C4-2B (cell line): Measurements from ENCODE around the gene CCDC171.

Experiments used
- H3K27ac ChIP-seq: fragments of 450-650 bp; 2 replicates; pipeline ENCODE4 v1.5.1; 2017
- CTCF ChIP-seq: fragments of 450-650 bp; conservative IDR thresholded peaks from 2 replicates; pipeline ENCODE4 v1.5.1; 2017; ENCODE audit warnings: mild to moderate bottlenecking
- ZFX ChIP-seq: fragments of 450-650 bp; IDR thresholded peaks from 2 replicates; pipeline ENCODE4 v1.6.1; 2017

Gene CCDC171

DNA sequence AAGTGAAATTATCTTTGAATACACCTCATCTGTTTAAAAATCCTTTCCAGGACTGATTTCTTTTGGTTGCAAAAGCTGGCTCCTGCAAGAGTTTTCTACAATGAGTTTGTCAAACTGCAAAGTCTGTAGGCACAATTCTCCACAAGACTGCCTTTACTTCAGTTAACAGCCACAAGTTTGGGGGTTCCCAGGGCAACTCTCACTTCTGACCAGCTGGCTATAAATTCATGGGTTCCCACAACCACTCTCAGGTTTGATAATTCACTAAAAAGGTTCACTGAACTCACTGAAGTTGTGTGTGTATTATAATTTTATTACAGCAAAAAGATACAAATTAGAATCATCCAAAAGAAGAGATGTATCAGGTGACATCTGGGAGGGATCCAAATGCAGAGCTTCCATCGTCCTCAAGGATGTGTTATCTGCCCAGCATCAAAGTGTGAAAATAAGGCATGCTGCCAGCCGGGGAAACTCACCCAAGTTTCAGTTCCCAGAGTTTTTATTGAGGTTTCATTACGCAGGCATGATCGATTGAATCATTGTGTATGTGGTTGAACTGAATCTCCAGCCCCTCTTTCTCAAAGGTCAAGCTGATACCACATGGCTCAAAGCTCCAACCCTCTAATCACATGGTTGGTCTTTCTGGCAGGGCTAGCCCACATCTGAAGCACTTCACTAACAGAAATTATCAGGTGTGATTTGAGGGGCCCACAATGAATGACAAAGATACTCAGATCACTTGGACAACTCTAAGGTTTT, 23.1 kb upstream of the CCDC171 start:
- H3K27ac ChIP-seq: no peak overlapping the region

DNA sequence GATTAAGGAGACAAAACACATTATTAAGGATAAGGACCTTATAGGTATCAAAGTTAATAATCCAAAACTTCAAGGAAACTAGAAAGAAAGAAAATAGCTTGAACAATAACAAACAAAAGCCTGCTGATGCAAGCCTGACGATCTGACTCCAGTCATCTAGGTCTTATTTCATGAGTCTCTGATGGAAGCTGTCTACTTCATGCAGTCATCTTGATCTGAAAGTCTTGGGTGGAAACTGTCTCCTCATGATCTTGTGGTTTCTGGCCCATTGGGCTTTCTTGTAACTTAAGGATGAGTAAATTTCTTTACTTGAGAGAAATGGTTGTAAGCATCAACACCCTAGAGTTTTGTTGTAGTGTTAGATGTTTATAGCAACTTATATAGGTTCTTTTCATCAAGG, 21.5 kb upstream of the CCDC171 start:
- H3K27ac ChIP-seq: no peak overlapping the region
- TF ChIP-seq CTCF (no peak), ZFX (no peak)

More for the DNA sequence above, 23.1 kb upstream of the CCDC171 start:
- TF ChIP-seq CTCF (no peak), ZFX (no peak)

- no peak overlapping the region for H3K27ac ChIP-seq
Measured at GRCh38 chr9:15541872-15542271, 11.0 kb upstream of the CCDC171 start.

DNA sequence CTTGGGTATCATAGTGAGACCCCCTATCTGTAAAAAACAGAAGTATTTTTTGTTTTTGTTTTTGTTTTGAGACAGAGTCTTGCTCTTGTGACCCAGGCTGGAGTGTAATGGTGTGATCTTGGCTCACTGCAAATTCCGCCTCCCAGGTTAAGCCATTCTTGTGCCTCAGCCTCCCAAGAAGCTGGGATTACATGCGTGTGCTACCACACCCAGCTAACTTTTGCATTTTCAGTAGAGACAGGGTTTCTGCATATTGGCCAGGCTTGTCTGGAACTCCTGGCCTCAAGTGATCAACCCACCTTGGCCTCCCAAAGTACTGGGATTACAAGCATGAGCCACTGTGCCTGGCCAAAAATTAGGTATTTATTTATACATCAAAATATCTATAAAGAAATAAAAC, 10.2 kb upstream of the CCDC171 start:
- no peak for TF ChIP-seq ZFX
- TF ChIP-seq CTCF: no peak
- no peak overlapping the region for H3K27ac ChIP-seq

More at GRCh38 chr9:15541872-15542271, 11.0 kb upstream of the CCDC171 start:
- no peak for TF ChIP-seq CTCF
- TF ChIP-seq ZFX: no peak

GRCh38 chr9:15543047-15543813, 9.6 kb upstream of the CCDC171 start:
- no peak overlapping the region for H3K27ac ChIP-seq
- no peak for TF ChIP-seq CTCF
- TF ChIP-seq ZFX: no peak

- no peak for TF ChIP-seq ZFX
- TF ChIP-seq CTCF: no peak
- no peak overlapping the region for H3K27ac ChIP-seq
Measured at GRCh38 chr9:15549611-15550010, 3.2 kb upstream of the CCDC171 start.

DNA sequence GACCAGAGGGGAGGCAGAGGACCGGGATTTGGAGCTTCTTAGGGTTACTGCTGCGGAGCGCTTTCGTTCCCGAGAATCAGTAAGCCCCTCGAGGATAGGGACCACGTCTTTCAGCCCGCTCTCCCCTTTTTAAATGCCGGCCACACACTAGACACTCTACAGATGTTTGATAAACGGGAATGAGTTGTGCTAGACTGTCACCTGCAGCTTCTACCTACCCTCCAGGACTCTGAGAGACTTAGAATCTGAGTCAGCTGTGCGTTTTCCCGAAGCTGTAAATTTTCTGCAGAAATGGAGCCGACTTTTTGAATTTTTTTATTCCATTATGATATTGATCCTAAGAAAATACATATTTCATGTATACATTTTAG, 670 bp downstream of the CCDC171 start:
- H3K27ac ChIP-seq: peak overlapping the region; percentile 70
- TF ChIP-seq ZFX: no peak
